ENCODE results near the gene TCF25. TPM values are rescaled to one million over a fixed set of nuclear protein-coding genes. Genes with fewer than 3 reads are reported as not detected.

The TCF25 gene
- total RNA-seq, 1 donor from 2014 or later = 162 TPM

- DNase-seq (no peak), ATAC-seq (peak; percentile 21)
- H3K36me3 ChIP-seq = peaks cover 90% of the 10 kb centered on the region
- no peaks in the 10 kb centered on the region for H3K4me1 ChIP-seq
- TF ChIP-seq CTCF (IDR thresholded peaks at IDR 0.05) = no peak
- intact Hi-C loops (cut with DNase I) = no loop called here
- no peak overlapping the region for H3K4me3 ChIP-seq
- no peaks in the 10 kb centered on the region for H3K9me3 ChIP-seq
- H3K27ac ChIP-seq = no peak overlapping the region
- no peaks in the 10 kb centered on the region for H3K27me3 ChIP-seq
Observed at GRCh38 chr16:89883346-89884040, 10.1 kb downstream of the TCF25 start.

GRCh38 chr16:89884041-89884421 lies 10.6 kb downstream of the TCF25 start:
- intact Hi-C loops (cut with DNase I) = no loop called here
- Histone ChIP-seq H3K36me3 (peaks cover 90% of the 10 kb centered on the region), H3K27ac (no peak overlapping the region), H3K4me1 (no peaks in the 10 kb centered on the region), H3K27me3 (no peaks in the 10 kb centered on the region), H3K9me3 (no peaks in the 10 kb centered on the region), H3K4me3 (no peak overlapping the region)
- no peak for TF ChIP-seq CTCF (IDR thresholded peaks at IDR 0.05)
- DNase-seq = no peak
- ATAC-seq = peak; percentile 34

- Histone ChIP-seq H3K9me3 (no peaks in the 10 kb centered on the region), H3K36me3 (peaks cover 96% of the 10 kb centered on the region), H3K4me3 (no peak overlapping the region), H3K27ac (no peak overlapping the region), H3K4me1 (no peaks in the 10 kb centered on the region), H3K27me3 (no peaks in the 10 kb centered on the region)
- no peak for TF ChIP-seq CTCF (IDR thresholded peaks at IDR 0.05)
- ATAC-seq = no peak
- intact Hi-C loops (cut with DNase I) = no loop called here
- DNase-seq = no peak
Observed at GRCh38 chr16:89887243-89887642, 13.9 kb downstream of the TCF25 start.

- Histone ChIP-seq H3K27me3 (no peaks in the 10 kb centered on the region), H3K4me3 (no peak overlapping the region), H3K27ac (no peak overlapping the region), H3K4me1 (no peaks in the 10 kb centered on the region), H3K36me3 (peaks cover 100% of the 10 kb centered on the region), H3K9me3 (no peaks in the 10 kb centered on the region)
- intact Hi-C loops (cut with DNase I) = no loop called here
- no peak for TF ChIP-seq CTCF (IDR thresholded peaks at IDR 0.05)
- no peak for ATAC-seq
- DNase-seq = no peak
Observed at GRCh38 chr16:89890200-89890599, 16.8 kb downstream of the TCF25 start.

- no peaks in the 10 kb centered on the region for H3K4me1 ChIP-seq
- no peaks in the 10 kb centered on the region for H3K9me3 ChIP-seq
- no peak overlapping the region for H3K27ac ChIP-seq
- H3K4me3 ChIP-seq = no peak overlapping the region
- peaks cover 100% of the 10 kb centered on the region for H3K36me3 ChIP-seq
- DNase-seq (no peak), ATAC-seq (no peak)
- no peaks in the 10 kb centered on the region for H3K27me3 ChIP-seq
- TF ChIP-seq CTCF (IDR thresholded peaks at IDR 0.05) = no peak
- intact Hi-C loops (cut with DNase I) = no loop called here
Observed at GRCh38 chr16:89890886-89891657, 17.7 kb downstream of the TCF25 start.
